GM12878 (cell line): ENCODE data around the gene ARMC6. TPM values are rescaled to one million over a fixed set of nuclear protein-coding genes. Genes with fewer than 3 reads are reported as not detected.

ENCODE experiments used
- ATAC-seq: fragments of 200-7000 bp; cut with Tn5 transposase; 3 replicates; pipeline ENCODE4 v1.9.1; 2020; ENCODE audit warnings: mild to moderate bottlenecking, moderate library complexity
- BruUV-seq: library from RNA; stranded (reverse); fragments of 400-500 nt; replicated peaks from 2 replicates; lab custom pipeline; 2021; lab: Mats Ljungman, UMichigan
- CTCF ChIA-PET: fragments of 300-600 bp; sonication (Branson Sonifier 250); formaldehyde crosslinking; extraction: SDS; loops from one replicate; lab custom pipeline; 2021; ENCODE audit warnings: inconsistent platforms; lab: Yijun Ruan, JAX
- POLR2A ChIA-PET: fragments of 350-600 bp; formaldehyde crosslinking; extraction: SDS; loops from one replicate; lab custom pipeline; 2021; ENCODE audit warnings: inconsistent platforms; lab: Charles Lee
- RAD21 ChIA-PET: fragments of 300-600 bp; sonication (Branson Sonifier 250); formaldehyde crosslinking; loops from one replicate; lab custom pipeline; 2023; ENCODE audit warnings: antibody characterized with exemption; ENCODE audit not compliant: unreplicated experiment; lab: Charles Lee
- SMC1A ChIA-PET: fragments of 300-600 bp; sonication (Branson Sonifier 250); formaldehyde crosslinking; loops from one replicate; lab custom pipeline; 2023; ENCODE audit not compliant: unreplicated experiment, uncharacterized antibody; lab: Charles Lee
- DNase-seq: peaks from one replicate; pipeline ENCODE4 v3.0.0-alpha.2; 2011; ENCODE audit warnings: low read depth, low spot score
- FAIRE-seq: peaks from 3 replicates; lab custom pipeline; 2011; peaks lifted over from hg19 to GRCh38; lab: Jason Lieb, UNC
- H2AFZ ChIP-seq: 2 replicates; pipeline ENCODE4 v1.6.0; 2011; ENCODE audit warnings: low read depth, low read length, control low read depth; ENCODE audit not compliant: control insufficient read depth
- H3K27ac ChIP-seq: 2 replicates; pipeline ENCODE4 v1.5.1; 2011; ENCODE audit warnings: control low read depth; ENCODE audit not compliant: control insufficient read depth, insufficient read depth
- H3K27me3 ChIP-seq, 2 experiments: replicated peaks in 1 of 2; 2 replicates each; pipeline versions ENCODE4 v1.6.0 to v1.6.1; 2011; ENCODE audit warnings: low read length in 1 of 2; ENCODE audit not compliant: control insufficient read depth in 2 of 2, insufficient read depth in 2 of 2
- H3K36me3 ChIP-seq, 2 experiments: 2 replicates each; pipeline ENCODE4 v1.5.1; 2011; ENCODE audit warnings: low read length in 1 of 2; ENCODE audit not compliant: control insufficient read depth in 2 of 2, insufficient read depth in 2 of 2
- H3K4me1 ChIP-seq: 2 replicates; pipeline ENCODE4 v1.6.1; 2011; ENCODE audit warnings: mild to moderate bottlenecking, low read length, moderate library complexity, mixed read lengths; ENCODE audit not compliant: control insufficient read depth, insufficient read depth
- H3K4me2 ChIP-seq: 2 replicates; pipeline ENCODE4 v1.6.0; 2011; ENCODE audit warnings: control low read depth; ENCODE audit not compliant: control insufficient read depth, insufficient read depth
- H3K4me3 ChIP-seq: fragments of 200-600 bp; sonication (generic); 2 replicates; pipeline ENCODE4 v1.5.1; 2016
- H3K79me2 ChIP-seq: 2 replicates; pipeline ENCODE4 v1.6.0; 2011; ENCODE audit warnings: low read length; ENCODE audit not compliant: control insufficient read depth, insufficient read depth
- H3K9ac ChIP-seq: 2 replicates; pipeline ENCODE4 v1.8.0; 2011; ENCODE audit warnings: low read length, control low read depth, mixed read lengths; ENCODE audit not compliant: control insufficient read depth, insufficient read depth
- H3K9me3 ChIP-seq: replicated peaks from 3 replicates; pipeline ENCODE4 v1.5.1; 2011; ENCODE audit warnings: mild to moderate bottlenecking, low read length; ENCODE audit not compliant: control insufficient read depth, insufficient read depth
- H4K20me1 ChIP-seq: 2 replicates; pipeline ENCODE4 v1.6.0; 2011; ENCODE audit not compliant: control insufficient read depth, insufficient read depth
- BACH1 ChIP-seq: fragments of 450-650 bp; IDR thresholded peaks from 2 replicates; pipeline ENCODE4 v1.6.1; 2017; ENCODE audit warnings: mild to moderate bottlenecking, borderline replicate concordance
- BCL3 ChIP-seq: IDR thresholded peaks from 2 replicates; pipeline ENCODE4 v1.6.1; 2011; ENCODE audit warnings: borderline replicate concordance, low read depth, mild to moderate bottlenecking, moderate library complexity, low read length; ENCODE audit not compliant: insufficient read depth, poor library complexity, severe bottlenecking
- FOS ChIP-seq: IDR thresholded peaks from 3 replicates; pipeline ENCODE4 v1.6.1; 2011; ENCODE audit warnings: borderline replicate concordance; ENCODE audit not compliant: insufficient read length; ENCODE audit errors: extremely low read depth
- HDAC2 ChIP-seq: fragments of 200-600 bp; sonication (generic); IDR thresholded peaks from 2 replicates; pipeline ENCODE4 v1.6.1; 2017
- IKZF1 ChIP-seq: fragments of 450-650 bp; conservative IDR thresholded peaks from 2 replicates; pipeline ENCODE4 v1.6.1; 2017; ENCODE audit warnings: antibody characterized with exemption, mild to moderate bottlenecking
- LARP7 ChIP-seq: fragments of 450-650 bp; IDR thresholded peaks from 2 replicates; pipeline ENCODE4 v1.6.1; 2017; ENCODE audit warnings: mild to moderate bottlenecking
- PKNOX1 ChIP-seq: fragments of 450-650 bp; IDR thresholded peaks from 2 replicates; pipeline ENCODE4 v1.6.1; 2016; ENCODE audit warnings: mild to moderate bottlenecking
- RAD51 ChIP-seq: fragments of 450-650 bp; IDR thresholded peaks from 2 replicates; pipeline ENCODE4 v1.6.1; 2016; ENCODE audit warnings: moderate library complexity, mild to moderate bottlenecking, inconsistent platforms
- RB1 ChIP-seq: fragments of 450-650 bp; formaldehyde crosslinking; IDR thresholded peaks from 2 replicates; pipeline ENCODE4 v1.6.1; 2017; ENCODE audit warnings: mild to moderate bottlenecking, borderline replicate concordance
- RELB ChIP-seq: fragments of 450-650 bp; IDR thresholded peaks from 2 replicates; pipeline ENCODE4 v1.6.1; 2017; ENCODE audit warnings: low read depth, mild to moderate bottlenecking, moderate library complexity
- SMARCA5 ChIP-seq: fragments of 450-650 bp; IDR thresholded peaks from 2 replicates; pipeline ENCODE4 v1.6.1; 2017; ENCODE audit warnings: mild to moderate bottlenecking
- SP1 ChIP-seq: IDR thresholded peaks from one replicate; pipeline ENCODE4 v1.6.1; 2011; ENCODE audit warnings: low read depth, low read length
- STAT1 ChIP-seq: fragments of 450-650 bp; conservative IDR thresholded peaks from 2 replicates; pipeline ENCODE4 v1.6.1; 2014; ENCODE audit warnings: antibody characterized with exemption, mild to moderate bottlenecking
- TARDBP ChIP-seq: IDR thresholded peaks from 2 replicates; pipeline ENCODE4 v1.6.1; 2016; ENCODE audit warnings: borderline replicate concordance
- TBL1XR1 ChIP-seq: IDR thresholded peaks from 2 replicates; pipeline ENCODE4 v1.6.1; 2012; ENCODE audit warnings: low read depth, low read length, improper control_type of control experiment
- YY1 ChIP-seq: IDR thresholded peaks from 2 replicates; pipeline ENCODE4 v1.6.1; 2011; ENCODE audit warnings: low read depth, mild to moderate bottlenecking, low read length
- ZNF207 ChIP-seq: fragments of 450-650 bp; IDR thresholded peaks from 2 replicates; pipeline ENCODE4 v1.6.1; 2014; ENCODE audit warnings: antibody characterized with exemption, mild to moderate bottlenecking, borderline replicate concordance
- WGBS: methylation state at CpG from one replicate; pipeline ENCODE4 v1.1.6; 2016; ENCODE audit warnings: low lambda C conversion rate; ENCODE audit not compliant: insufficient replicate concordance, insufficient coverage; ENCODE audit errors: missing lambda C conversion rate; 5-methylcytosine and 5-hydroxymethylcytosine counted together
- in situ Hi-C: fragments of 300-500 bp; cut with MboI; formaldehyde crosslinking; loops from 9 replicates; pipeline ENCODE4 v1.14.3; 2018; ENCODE audit warnings: mixed read lengths
- intact Hi-C: fragments of 100-400 bp; cut with micrococcal nuclease; formaldehyde crosslinking; loops from one replicate; pipeline ENCODE4 v1.14.2; 2022; ENCODE audit not compliant: unreplicated experiment
- polyA plus RNA-seq, 11 experiments: library from polyadenylated mRNA; depleted of rRNA in 4 of 11; unstranded in 6 of 11; stranded (reverse) in 5 of 11; fragments of >200 nt; fragmentation: Nextera tagmentation in 4 of 11; fragmentation: Illumina TruSeq in 1 of 11; extraction: Ambion mirVana in 4 of 11; extraction: Trizol in 1 of 11; gene quantifications; 1 replicate in 1 of 11; 2 replicates in 10 of 11; pipeline versions ENCODE4 v1.2.1 to v1.2.3, GENCODE V29; 2011 to 2016; ENCODE audit warnings: inconsistent platforms in 2 of 11, missing spikeins in 2 of 11, low read depth in 1 of 11
- total RNA-seq, 4 experiments: library from RNA; depleted of rRNA in 3 of 4; stranded (reverse); fragments of >200 nt in 3 of 4; fragmentation: Illumina TruSeq in 1 of 4; extraction: Trizol in 1 of 4; gene quantifications; 2 replicates each; pipeline versions ENCODE4 v1.2.1 to v1.2.3, GENCODE V29; 2013 to 2021

ARMC6 gene
- total and polyA plus RNA-seq, 10 of the 15 experiments (the other 5 are each of a cell fraction or from before 2014, with no cell fraction given), result 1.1 to 64.4 (median 41.6) TPM

- RAD21 ChIA-PET, result no interaction called here
- Histone ChIP-seq H3K4me1 (no peaks in the 10 kb centered on the region), H3K79me2 (no peaks in the 10 kb centered on the region), H3K4me2 (no peak overlapping the region), H3K27me3 (peaks cover 0 to 4% of the 10 kb centered on the region in 2 experiments; a peak in 2 of 4 replicates), H3K9ac (no peak overlapping the region), H3K4me3 (no peak overlapping the region), H2AFZ (no peak overlapping the region), H4K20me1 (no peaks in the 10 kb centered on the region), H3K27ac (no peak overlapping the region), H3K9me3 (no peaks in the 10 kb centered on the region), H3K36me3 (peaks cover 12 to 15% of the 10 kb centered on the region in 2 experiments)
- CTCF ChIA-PET, result no interaction called here
- no peak for ATAC-seq
- TF ChIP-seq SP1 (no peak), RELB (no peak), STAT1 (no peak), IKZF1 (no peak), HDAC2 (no peak), SMARCA5 (no peak), YY1 (no peak), PKNOX1 (no peak), FOS (no peak), BACH1 (no peak), LARP7 (no peak), BCL3 (no peak), RB1 (no peak), RAD51 (no peak), ZNF207 (no peak), TARDBP (no peak), TBL1XR1 (no peak)
- in situ Hi-C loops, result no loop called here
- BruUV-seq, result no TSS peak
- DNase-seq, result no peak
- intact Hi-C loops, result no loop called here
- POLR2A ChIA-PET, result no interaction called here
- FAIRE-seq, result no peak
- SMC1A ChIA-PET, result no interaction called here
- WGBS, result 87% methylated on average over 10 of the region's 10 CpGs
Measured at GRCh38 chr19:18989316-18989715, 44.1 kb upstream of the ARMC6 start.
